ENCODE measurements around the gene PABPN1L.
A peak's percentile ranks its signal among the peaks of the same experiment; 100 is the strongest.

PABPN1L gene

DNA sequence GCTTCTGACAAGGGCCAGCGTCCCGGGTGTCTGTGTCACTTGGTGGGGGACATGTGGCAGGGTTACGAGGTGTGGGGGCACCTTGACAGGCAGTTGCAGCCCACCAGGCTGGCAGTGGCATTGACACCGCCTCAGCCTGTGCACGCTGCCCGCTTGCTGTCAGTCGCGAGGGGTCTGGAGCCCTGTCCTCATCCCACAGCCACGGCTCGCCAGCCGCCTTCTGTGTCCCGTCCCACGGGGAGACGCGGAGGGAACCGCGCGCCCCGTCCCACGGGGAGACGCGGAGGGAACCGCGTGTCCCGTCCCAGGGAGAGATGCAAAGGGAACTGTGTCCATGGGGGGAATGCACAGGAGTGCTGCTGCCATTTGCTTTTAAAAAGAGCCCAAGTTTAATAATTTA is 3.5 kb downstream of the PABPN1L start:
- Mint-ChIP-seq H3K9me3 (no peaks in the 10 kb centered on the region), H3K4me3 (no peak overlapping the region), H3K27me3 (ENCODE audit: low read depth) (no peaks in the 10 kb centered on the region), H3K4me1 (ENCODE audit: low read depth) (peaks cover 3% of the 10 kb centered on the region), H3K27ac (no peak overlapping the region), H3K36me3 (ENCODE audit: low read depth) (peaks cover 7% of the 10 kb centered on the region)
- DNase-seq (ENCODE audit: low spot score) = no peak

DNA sequence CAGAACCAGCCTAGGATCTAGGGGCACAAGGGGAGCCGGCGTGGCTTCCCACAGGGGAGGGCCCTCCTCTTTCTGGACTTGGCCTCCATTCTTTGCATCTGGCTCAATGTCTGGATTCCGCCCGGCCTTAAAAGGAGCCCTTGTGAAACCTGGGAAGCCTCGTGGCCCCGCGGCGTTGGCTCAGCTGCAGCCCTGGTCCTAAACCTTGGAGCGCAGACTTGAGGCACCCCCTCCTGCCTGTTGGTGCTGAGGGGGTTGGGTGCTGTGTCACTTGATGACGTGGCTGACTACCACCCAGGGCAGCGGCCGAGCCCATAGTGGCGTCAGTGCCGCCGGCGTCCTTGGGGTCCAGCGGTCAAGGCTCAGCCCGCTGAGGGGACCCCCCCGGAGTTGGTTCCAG is 5.1 kb downstream of the PABPN1L start:
- Mint-ChIP-seq H3K36me3 (ENCODE audit: low read depth) (peaks cover 9% of the 10 kb centered on the region), H3K27ac (no peak overlapping the region), H3K4me3 (no peak overlapping the region), H3K4me1 (ENCODE audit: low read depth) (peaks cover 7% of the 10 kb centered on the region), H3K27me3 (ENCODE audit: low read depth) (no peaks in the 10 kb centered on the region), H3K9me3 (no peaks in the 10 kb centered on the region)
- no peak for DNase-seq (ENCODE audit: low spot score)

DNA sequence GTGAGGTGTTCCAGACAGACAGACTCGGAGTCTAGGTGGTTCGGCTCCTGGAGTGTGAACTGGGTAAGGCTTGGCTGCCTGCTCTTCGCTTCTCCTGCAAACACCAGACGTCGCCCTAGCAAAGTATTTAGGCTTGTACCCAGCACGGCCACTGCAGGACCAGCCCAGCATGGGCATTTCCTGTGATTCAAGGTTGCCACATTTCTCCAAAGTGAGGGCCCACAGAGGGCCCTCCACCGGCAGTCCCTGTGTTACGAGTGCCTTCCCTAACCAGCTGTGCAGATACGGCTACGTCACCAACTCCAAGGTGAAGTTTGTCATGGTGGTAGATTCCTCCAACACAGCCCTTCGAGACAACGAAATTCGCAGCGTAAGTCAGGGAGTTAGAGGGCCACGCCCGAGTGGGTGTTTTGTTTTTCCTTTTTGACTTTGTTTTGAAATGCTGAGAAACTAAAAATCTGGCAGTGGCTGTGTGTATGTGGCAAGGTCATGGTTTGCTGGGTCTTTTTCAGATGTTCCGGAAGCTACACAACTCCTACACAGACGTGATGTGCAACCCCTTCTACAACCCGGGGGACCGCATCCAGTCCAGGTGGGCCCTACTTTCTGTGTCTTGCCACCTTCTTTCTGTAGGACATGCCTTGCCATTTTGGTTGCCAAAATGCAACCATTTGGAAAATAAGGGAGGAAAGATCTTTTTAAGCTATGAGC is 6.9 kb downstream of the PABPN1L start:
- no peak for DNase-seq (ENCODE audit: low spot score)
- H3K36me3 Mint-ChIP-seq (ENCODE audit: low read depth) = peaks cover 11% of the 10 kb centered on the region
- H3K4me3 Mint-ChIP-seq = no peak overlapping the region
- H3K27ac Mint-ChIP-seq = no peak overlapping the region
- no peaks in the 10 kb centered on the region for H3K9me3 Mint-ChIP-seq
- H3K27me3 Mint-ChIP-seq (ENCODE audit: low read depth) = no peaks in the 10 kb centered on the region
- peaks cover 11% of the 10 kb centered on the region for H3K4me1 Mint-ChIP-seq (ENCODE audit: low read depth)

DNA sequence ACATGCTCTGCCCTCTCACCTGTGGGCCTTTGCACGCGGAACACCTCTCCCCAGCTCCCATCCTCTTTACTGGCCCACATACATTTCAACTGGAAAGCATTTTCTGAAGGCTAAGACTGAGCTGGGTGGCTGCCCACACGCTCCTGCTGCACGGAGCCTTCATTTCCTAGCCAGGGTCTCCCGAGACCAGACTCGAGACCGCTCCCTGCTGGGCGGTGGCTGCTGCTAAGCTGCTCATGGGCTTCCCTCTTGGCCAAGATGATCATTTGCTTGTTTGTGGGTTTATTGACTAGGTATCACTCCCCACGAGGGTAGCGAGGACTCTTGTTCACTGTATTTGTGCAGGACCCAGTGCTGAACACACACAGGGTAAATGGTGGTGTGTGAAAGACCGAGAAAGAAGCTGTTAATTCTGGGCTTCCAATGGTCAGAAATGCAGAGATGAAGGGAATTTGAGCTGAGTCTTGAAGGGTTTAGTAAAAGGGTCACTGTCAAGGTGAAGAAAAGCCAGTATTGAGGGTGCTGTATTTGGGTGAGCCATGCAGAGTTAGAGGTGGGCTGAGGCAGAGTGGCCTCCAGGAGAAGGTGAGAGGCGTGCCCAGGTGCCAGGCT is 8.6 kb downstream of the PABPN1L start:
- Mint-ChIP-seq H3K4me3 (peak overlapping the region; percentile 99), H3K4me1 (ENCODE audit: low read depth) (peaks cover 11% of the 10 kb centered on the region), H3K36me3 (ENCODE audit: low read depth) (peaks cover 11% of the 10 kb centered on the region), H3K27ac (peak overlapping the region; percentile 94), H3K27me3 (ENCODE audit: low read depth) (no peaks in the 10 kb centered on the region), H3K9me3 (no peaks in the 10 kb centered on the region)
- DNase-seq (ENCODE audit: low spot score) = peak; percentile 71

DNA sequence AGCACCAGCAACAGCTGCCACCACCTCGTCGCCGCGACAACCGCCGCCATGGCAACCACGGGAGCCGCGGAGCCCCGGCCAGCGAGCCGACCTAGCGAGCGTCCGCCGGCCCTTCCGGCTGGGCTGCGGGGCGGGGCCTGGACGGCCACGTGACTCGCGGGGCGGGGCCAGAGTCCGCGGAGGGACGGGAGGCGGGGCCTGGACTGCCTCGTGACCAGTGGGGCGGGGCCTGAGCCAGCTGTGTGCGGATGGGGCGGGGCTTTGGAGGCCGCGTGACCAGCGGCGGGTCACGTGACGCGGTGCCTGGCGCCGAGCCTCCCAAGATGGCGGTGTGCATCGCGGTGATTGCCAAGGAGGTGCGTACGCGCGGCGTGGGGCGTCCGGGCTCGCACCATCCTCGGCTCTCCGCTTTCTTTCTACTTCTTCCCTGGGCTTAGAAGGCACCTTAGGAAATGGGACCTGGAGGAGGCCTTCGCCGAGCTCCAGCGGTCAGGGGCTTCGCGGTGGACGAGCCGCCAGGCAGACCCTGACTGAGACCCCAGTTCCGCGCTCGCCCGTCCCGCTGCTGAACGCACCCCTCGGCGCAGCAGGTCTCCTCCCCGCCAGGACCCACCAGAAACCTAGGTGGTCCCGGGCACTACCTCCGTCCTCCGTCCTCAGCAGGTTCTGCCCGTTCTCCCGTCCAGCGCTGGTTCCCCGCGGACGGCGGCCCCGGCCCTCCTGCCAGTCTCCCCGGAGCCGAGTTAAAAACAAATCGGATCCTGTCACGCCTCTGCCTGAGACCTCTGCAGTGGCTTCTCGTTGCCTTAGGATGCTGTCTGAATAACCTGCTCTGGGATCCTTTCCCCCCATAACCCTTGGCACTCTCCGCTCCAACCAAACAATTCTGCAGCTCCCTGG is 9.4 kb downstream of the PABPN1L start, which contains the start of the genes GALNS and TRAPPC2L:
TSS of gene GALNS (minus strand) at position 120 of the 900 bp plus-strand sequence. CDS start at position 50, 70 bp downstream.
TSS of gene TRAPPC2L (plus strand) at position 300 of the 900 bp plus-strand sequence. CDS start at position 324, 24 bp downstream.
- peak within 1 kb of the TSS; percentile 94 for H3K27ac Mint-ChIP-seq
- peak within 1 kb of the TSS; percentile 99 for H3K4me3 Mint-ChIP-seq
- no peaks in the 10 kb centered on the region for H3K27me3 Mint-ChIP-seq (ENCODE audit: low read depth)
- H3K9me3 Mint-ChIP-seq = no peaks in the 10 kb centered on the region
- peaks cover 11% of the 10 kb centered on the region for H3K36me3 Mint-ChIP-seq (ENCODE audit: low read depth)
- H3K4me1 Mint-ChIP-seq (ENCODE audit: low read depth) = peaks cover 11% of the 10 kb centered on the region
- peak; percentile 98 for DNase-seq (ENCODE audit: low spot score)

DNA sequence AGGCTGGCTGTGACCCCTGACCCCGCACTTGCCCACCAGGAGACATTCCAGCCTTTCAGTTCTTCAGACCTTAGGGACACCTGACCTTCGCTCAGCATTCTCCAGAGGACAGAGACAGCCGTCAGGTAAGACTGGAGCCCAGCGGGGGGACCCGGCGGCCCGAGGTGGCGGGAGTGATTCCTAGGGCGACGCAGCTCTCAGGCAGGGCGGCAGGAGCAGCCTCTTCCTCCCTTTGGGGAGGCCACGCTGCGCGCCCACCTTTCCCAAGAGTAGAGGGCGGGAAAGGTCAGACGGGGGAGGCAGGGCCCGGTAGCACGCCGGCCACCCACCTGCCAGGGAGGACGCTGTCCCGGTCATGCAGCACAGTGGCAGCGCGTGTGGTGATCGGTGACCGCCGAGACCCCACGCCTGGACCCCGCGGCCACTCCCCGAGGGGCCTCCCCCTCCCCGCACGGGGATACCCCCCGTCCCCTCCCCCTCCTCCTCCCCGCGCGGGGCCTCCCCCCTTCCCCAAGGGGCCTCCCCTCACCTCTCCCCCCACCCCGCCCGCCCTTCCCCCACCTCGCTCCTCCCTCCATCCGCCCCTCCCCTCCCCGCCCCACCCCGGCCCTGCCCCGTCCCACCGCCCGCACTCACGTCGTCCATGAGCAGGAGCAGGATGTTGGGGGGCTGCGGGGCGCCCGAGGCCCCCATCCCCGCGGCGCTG is 10.2 kb downstream of the PABPN1L start:
- H3K27me3 Mint-ChIP-seq (ENCODE audit: low read depth) = no peaks in the 10 kb centered on the region
- H3K27ac Mint-ChIP-seq = no peak overlapping the region
- H3K4me1 Mint-ChIP-seq (ENCODE audit: low read depth) = peaks cover 11% of the 10 kb centered on the region
- no peak for DNase-seq (ENCODE audit: low spot score)
- H3K4me3 Mint-ChIP-seq = peak overlapping the region; percentile 99
- peaks cover 11% of the 10 kb centered on the region for H3K36me3 Mint-ChIP-seq (ENCODE audit: low read depth)
- H3K9me3 Mint-ChIP-seq = no peaks in the 10 kb centered on the region

DNA sequence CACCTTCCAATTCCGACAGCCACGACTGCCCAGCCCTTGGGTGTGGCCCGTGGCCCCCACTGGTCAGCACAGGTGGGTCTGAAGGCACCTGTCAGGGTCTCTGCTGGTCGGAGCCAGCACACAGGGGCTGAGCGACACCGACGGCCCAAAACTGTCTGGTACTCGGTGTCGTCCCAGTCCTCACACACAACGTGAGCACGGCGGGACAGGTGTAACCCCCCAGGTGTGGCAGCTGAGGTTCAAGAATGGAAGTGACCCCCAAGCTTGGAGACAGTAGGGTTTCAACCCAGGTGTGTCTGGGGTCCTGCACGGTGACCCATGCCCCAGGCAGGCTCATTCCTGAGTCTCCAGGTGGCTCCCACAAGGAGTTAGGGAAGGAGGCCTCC is 10.7 kb downstream of the PABPN1L start:
- Mint-ChIP-seq H3K9me3 (no peaks in the 10 kb centered on the region), H3K4me1 (ENCODE audit: low read depth) (peaks cover 11% of the 10 kb centered on the region), H3K4me3 (peak overlapping the region; percentile 78), H3K27ac (no peak overlapping the region), H3K27me3 (ENCODE audit: low read depth) (no peaks in the 10 kb centered on the region), H3K36me3 (ENCODE audit: low read depth) (peaks cover 9% of the 10 kb centered on the region)
- DNase-seq (ENCODE audit: low spot score) = no peak

DNA sequence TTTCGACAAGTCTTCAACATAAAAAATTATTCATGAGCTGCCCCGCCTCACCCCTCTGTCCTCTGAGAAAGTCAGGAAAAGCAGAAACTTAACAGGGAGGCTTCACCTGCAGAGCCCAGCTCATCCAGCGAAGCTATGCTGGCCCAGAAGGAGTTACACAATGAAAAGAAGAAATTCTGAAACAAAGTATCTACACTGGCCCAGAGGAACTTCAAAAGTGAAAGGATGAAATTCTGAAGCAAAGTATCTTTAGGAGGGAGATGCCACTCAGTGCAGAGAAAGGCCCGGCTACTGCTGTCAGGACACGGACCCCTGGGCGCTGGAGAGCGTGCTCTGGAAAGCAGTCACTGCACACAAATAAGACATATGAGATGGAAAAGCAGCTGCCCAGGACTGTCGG is 11.3 kb downstream of the PABPN1L start:
- Mint-ChIP-seq H3K9me3 (no peaks in the 10 kb centered on the region), H3K27me3 (ENCODE audit: low read depth) (no peaks in the 10 kb centered on the region), H3K4me3 (peak overlapping the region; percentile 75), H3K27ac (peak overlapping the region; percentile 68), H3K36me3 (ENCODE audit: low read depth) (peaks cover 8% of the 10 kb centered on the region), H3K4me1 (ENCODE audit: low read depth) (peaks cover 11% of the 10 kb centered on the region)
- DNase-seq (ENCODE audit: low spot score) = no peak

DNA sequence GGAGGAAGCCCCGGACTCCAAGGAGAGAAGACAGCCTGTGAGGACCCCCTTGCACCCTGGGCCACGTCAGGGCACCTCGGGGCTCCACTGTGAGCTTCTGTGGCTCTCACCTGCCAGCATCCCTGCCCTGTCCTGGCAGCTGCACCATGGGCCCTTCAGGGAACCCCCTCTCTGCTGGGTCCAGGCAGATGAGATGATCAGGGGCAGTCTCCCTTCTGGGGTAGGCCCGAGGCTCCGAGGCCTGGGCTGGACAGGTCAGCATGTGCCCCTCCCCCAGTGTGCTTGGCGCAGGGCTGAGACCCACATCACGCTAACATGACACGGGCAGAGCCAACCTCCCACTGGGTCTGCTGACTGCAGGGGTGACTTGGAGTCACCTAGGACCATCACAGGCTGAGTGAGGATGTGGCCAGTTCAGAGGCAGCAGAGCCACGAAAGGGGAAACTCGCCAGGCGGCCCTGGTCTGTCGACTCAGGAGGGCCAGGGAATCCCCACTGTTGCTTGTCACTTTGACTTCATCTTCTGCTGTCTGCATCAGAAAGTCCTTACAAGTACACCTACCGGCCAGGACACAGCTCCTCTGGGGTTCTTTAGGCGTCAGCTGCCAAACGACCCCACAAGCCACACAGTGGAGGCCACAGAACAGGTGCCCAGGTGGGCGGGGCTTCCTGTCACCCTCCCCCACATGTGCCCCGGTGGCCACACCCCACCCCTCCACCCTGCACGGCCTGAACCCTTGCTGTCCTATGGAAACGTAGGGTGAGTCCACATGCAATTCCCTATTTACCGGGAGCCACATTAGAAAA is 12.0 kb downstream of the PABPN1L start:
- H3K36me3 Mint-ChIP-seq (ENCODE audit: low read depth) = peaks cover 5% of the 10 kb centered on the region
- DNase-seq (ENCODE audit: low spot score) = no peak
- H3K4me1 Mint-ChIP-seq (ENCODE audit: low read depth) = peaks cover 11% of the 10 kb centered on the region
- H3K4me3 Mint-ChIP-seq = peak overlapping the region; percentile 75
- no peaks in the 10 kb centered on the region for H3K9me3 Mint-ChIP-seq
- no peak overlapping the region for H3K27ac Mint-ChIP-seq
- no peaks in the 10 kb centered on the region for H3K27me3 Mint-ChIP-seq (ENCODE audit: low read depth)

DNA sequence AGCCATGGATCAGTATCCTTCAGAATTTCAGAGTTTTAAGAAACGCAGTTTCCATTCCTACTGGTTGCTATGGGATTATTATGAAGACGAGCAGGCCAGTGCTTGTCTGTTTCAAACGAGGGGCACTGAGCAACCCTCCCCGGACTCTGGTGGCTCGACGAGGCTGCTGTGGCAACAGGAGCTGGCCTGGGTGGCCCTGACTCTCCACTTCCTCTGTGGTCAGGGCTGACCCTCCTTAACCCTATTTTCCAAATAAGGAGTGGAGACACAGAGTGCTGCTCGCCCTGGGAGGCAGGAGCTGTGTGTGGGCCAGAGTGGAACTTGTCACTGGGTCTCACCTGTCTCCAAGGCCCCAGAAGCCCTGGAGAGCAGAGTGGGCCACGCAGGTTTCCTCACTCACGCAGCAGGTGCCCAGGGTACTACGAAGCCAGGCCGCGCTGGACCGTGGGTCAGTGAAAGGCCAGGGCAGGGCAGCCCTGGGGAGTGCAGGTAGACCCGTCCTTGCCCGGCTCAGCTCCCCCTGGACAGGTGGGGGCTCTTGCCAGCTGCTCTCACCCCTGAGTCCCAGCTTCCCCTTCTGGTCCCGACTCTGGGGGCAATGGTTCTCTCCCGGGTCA is 13.0 kb downstream of the PABPN1L start:
- no peak overlapping the region for H3K4me3 Mint-ChIP-seq
- H3K9me3 Mint-ChIP-seq = no peaks in the 10 kb centered on the region
- H3K36me3 Mint-ChIP-seq (ENCODE audit: low read depth) = peaks cover 4% of the 10 kb centered on the region
- no peaks in the 10 kb centered on the region for H3K27me3 Mint-ChIP-seq (ENCODE audit: low read depth)
- no peak for DNase-seq (ENCODE audit: low spot score)
- H3K4me1 Mint-ChIP-seq (ENCODE audit: low read depth) = peaks cover 11% of the 10 kb centered on the region
- no peak overlapping the region for H3K27ac Mint-ChIP-seq

DNA sequence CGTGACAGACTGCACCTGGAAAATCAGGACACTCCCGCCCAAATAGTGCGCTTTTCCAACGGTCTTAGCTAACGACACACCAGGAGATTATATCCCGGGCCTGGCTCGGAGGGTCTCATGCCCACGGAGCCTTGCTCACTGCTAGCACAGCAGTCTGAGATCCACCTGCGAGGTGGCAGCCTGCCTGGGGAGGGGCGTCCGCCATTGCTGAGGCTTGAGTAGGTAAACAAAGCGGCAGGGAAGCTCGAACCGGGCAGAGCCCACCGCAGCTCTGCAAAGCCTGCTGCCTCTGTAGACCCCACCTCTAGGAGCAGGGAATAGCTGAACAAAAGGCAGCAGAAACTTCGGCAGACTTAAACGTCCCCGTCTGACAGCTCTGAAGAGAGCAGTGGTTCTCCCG is 14.8 kb downstream of the PABPN1L start:
- H3K27me3 Mint-ChIP-seq (ENCODE audit: low read depth) = no peaks in the 10 kb centered on the region
- peaks cover 4% of the 10 kb centered on the region for H3K4me1 Mint-ChIP-seq (ENCODE audit: low read depth)
- no peak overlapping the region for H3K27ac Mint-ChIP-seq
- DNase-seq (ENCODE audit: low spot score) = no peak
- peaks cover 2% of the 10 kb centered on the region for H3K36me3 Mint-ChIP-seq (ENCODE audit: low read depth)
- H3K4me3 Mint-ChIP-seq = no peak overlapping the region
- H3K9me3 Mint-ChIP-seq = no peaks in the 10 kb centered on the region

DNA sequence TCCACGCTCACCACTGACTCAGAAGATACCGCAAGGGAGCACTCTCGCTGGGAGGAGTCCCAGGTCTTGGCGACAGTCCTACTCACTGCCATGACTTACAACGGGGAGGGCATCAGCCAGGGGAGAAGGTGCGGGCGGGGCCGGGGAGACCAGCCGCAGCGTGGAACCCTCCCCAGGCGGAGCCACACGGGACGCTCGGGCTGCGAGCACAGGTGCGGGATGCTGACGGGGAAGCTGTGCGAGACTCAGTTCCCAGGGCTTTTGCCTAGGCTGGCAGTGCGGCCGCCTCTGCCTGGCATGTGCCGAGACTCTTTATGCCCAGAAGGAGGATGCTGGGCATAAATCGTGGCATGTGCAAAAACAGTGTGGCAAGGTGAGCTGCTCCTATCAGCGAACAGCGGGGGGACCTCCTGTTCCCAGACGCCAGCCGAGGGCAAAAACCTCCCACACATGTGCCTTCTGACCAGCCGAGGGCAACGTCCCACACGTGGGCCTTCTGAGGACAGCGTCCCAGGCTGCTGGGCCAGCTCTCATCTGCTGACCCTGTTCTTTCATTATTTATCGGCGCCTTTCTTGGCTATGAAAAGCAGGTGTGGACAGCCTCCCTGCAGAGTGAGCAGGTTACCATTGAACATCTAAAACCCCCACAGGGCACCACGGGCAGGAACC is 15.8 kb downstream of the PABPN1L start:
- no peak overlapping the region for H3K27ac Mint-ChIP-seq
- peaks cover 4% of the 10 kb centered on the region for H3K4me1 Mint-ChIP-seq (ENCODE audit: low read depth)
- no peak for DNase-seq (ENCODE audit: low spot score)
- H3K9me3 Mint-ChIP-seq = no peaks in the 10 kb centered on the region
- H3K36me3 Mint-ChIP-seq (ENCODE audit: low read depth) = peaks cover 2% of the 10 kb centered on the region
- H3K27me3 Mint-ChIP-seq (ENCODE audit: low read depth) = no peaks in the 10 kb centered on the region
- no peak overlapping the region for H3K4me3 Mint-ChIP-seq
